Measurements from ENCODE around the gene ZNF462.

GRCh38 chr9:107039542-107039941, 176.6 kb downstream of the ZNF462 start:
- TF ChIP-seq CTCF (IDR thresholded peaks at IDR 0.05) (no peak), POLR2A (IDR thresholded peaks at IDR 0.05) (no peak)
